ENCODE measurements around the gene ZNF749. TPM values are rescaled to one million over a fixed set of nuclear protein-coding genes. Genes with fewer than 3 reads are reported as not detected.
"Not testable (repeated sequence)": the region's sequence is repeated elsewhere in the genome, so short reads cannot be mapped to it uniquely, and the experiment has no call there.

Gene ZNF749
- total and polyA plus RNA-seq, 12 donors, result 2.3 to 26.3 (median 11.1) TPM

DNA sequence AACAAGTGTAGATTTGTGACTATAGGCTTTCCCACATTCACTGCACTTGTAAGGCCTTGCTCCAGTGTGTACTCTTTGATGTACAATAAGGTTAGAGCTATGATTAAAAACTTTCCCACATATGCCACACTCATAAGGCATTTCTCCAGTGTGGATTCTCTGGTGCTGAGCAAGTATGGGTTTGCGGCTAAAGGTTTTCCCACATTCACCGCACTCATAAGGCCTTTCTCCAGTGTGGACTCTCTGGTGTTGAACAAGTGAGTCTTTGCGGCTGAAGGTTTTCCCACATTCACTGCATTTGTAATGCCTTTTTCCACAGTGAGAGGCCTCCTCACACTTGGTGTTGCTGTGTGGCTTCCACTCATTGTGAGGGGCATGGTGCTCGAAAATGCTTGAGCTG, 38.5 kb downstream of the ZNF749 start:
- no peaks in the 10 kb centered on the region for H3K27me3 ChIP-seq
- WGBS, 4 donors, result 92 to 100% (median 97%) methylated on average over 3 to 4 of the region's 4 CpGs
- intact Hi-C loops (cut with DNase I), result no loop called here
- no peak for TF ChIP-seq POLR2A (IDR thresholded peaks at IDR 0.05)
- TF ChIP-seq, protein P1, sequence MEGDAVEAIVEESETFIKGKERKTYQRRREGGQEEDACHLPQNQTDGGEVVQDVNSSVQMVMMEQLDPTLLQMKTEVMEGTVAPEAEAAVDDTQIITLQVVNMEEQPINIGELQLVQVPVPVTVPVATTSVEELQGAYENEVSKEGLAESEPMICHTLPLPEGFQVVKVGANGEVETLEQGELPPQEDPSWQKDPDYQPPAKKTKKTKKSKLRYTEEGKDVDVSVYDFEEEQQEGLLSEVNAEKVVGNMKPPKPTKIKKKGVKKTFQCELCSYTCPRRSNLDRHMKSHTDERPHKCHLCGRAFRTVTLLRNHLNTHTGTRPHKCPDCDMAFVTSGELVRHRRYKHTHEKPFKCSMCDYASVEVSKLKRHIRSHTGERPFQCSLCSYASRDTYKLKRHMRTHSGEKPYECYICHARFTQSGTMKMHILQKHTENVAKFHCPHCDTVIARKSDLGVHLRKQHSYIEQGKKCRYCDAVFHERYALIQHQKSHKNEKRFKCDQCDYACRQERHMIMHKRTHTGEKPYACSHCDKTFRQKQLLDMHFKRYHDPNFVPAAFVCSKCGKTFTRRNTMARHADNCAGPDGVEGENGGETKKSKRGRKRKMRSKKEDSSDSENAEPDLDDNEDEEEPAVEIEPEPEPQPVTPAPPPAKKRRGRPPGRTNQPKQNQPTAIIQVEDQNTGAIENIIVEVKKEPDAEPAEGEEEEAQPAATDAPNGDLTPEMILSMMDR (IDR thresholded peaks at IDR 0.05), result no peak
- peaks cover 5 to 8% of the 10 kb centered on the region in 2 donors for H3K4me1 ChIP-seq (replicated peaks in 1 of 2)
- H3K27ac ChIP-seq, result no peak overlapping the region
- H3K4me3 ChIP-seq, result peak overlapping the region in 1 of 4 donors; percentile 7
- no peak for DNase-seq
- peaks cover 12 to 80% (median 13%) of the 10 kb centered on the region in 3 donors for H3K9me3 ChIP-seq (replicated peaks in 1 of 3)
- H3K36me3 ChIP-seq (replicated peaks in 1 of 2), result peaks cover 0 to 21% of the 10 kb centered on the region in 2 donors

DNA sequence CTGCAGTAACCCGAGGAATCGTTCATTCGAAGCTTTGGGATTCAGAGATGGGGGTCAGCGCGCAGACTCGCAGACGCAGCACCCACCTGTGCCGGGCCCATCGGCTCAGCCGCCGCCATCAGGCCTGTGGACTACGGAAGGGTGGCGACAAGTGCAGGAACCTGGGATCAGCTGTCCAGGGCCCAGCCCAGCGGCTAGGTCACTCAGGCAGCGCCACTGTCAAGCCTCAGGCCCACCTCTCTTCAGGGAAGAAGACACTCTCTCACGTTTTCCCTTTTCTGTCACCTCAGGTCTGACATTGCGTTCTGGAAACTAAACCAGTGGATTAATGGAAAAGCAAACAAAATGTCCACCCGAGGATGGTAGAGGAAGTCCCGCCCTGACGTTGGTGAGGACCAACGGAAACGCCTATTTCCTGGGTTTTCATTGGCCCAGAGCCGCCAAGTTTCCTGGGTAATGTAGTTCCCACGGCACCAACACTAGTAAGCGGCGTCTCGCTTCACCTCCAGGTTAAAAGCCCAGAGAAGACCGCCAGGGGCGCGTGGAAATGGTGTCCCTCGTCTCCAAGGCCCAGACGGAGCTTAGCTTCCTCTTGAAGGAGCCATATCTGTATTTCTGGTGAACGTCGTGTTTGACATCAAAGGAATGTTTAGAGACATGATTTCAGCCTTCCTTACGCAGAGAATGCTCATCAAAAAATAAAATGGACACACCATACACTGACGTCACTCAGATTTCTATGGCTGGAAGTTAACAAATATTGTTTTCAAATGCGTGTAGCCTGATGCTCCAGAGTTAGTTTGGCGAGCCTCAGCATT, 42.3 kb downstream of the ZNF749 start, which contains the start of gene ZNF772:
Gene ZNF772, minus strand, starts transcription at position 376 of the 818 bp plus-strand sequence. Its CDS starts 257 bp downstream, at position 119.
- intact Hi-C loops (cut with DNase I), result no loop called here
- H3K36me3 ChIP-seq (replicated peaks in 1 of 2), result peaks cover 0 to 21% of the 10 kb centered on the region in 2 donors
- peak within 1 kb of the TSS in 4 of 5 donors; percentile 39 to 83 (median 77) for H3K27ac ChIP-seq
- peak within 1 kb of the TSS; percentile 43 to 88 (median 74) for H3K4me3 ChIP-seq
- H3K27me3 ChIP-seq, result no peaks in the 10 kb centered on the region
- 7 to 11% (median 7%) methylated on average over 21 to 38 of the region's 38 CpGs for WGBS, 4 donors
- H3K9me3 ChIP-seq (replicated peaks in 1 of 3), result peaks cover 0 to 43% (median 8%) of the 10 kb centered on the region in 3 donors
- TF ChIP-seq POLR2A (IDR thresholded peaks at IDR 0.05), result peak in 1 of 2 donors; percentile 32
- TF ChIP-seq, protein P1 (IDR thresholded peaks at IDR 0.05), result peak; percentile 31 to 85 (median 64)
- DNase-seq, result peak; percentile 91 to 97 (median 94)
- peaks cover 5 to 8% of the 10 kb centered on the region in 2 donors for H3K4me1 ChIP-seq (replicated peaks in 1 of 2)

DNA sequence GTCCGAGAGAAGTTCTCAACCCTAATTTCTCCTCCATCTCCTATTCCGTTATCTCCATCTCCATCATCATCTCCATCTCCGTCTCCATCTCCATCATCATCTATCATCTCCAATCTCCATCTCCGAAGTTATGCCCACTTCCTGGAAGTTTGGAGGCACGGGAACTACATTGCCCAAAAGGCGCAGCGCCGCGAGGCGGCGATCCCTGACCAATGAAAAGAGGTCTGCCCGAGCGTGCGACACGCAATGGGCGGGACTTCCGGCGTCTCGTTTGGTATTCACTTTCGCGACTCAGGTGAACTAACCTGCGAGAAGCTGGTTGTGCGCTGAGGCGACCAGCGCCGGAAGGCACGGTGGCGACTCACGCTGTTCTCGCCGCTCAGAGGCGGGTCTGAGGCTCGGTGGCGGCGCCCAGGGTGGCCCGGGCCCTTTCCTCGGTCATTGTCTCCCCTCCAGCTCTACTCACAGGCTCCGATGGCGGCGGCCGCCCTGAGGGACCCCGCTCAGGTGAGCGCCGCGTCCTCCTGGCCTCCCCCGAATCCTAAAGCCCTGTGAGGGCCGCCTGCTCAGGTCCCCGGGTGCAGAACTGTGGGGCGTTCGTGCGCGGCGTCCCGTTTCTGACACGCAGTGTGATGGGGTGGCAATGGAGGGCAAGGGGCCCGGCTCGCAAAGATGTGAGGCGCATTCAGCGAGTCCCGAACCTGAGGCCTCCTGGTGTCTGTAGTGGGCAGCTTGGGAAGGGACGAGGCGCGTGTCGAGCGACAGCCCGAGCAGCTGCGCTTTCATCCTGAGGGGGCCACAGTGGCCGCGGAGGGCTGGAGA, 52.6 kb downstream of the ZNF749 start, which contains the start of gene ZNF419:
Gene ZNF419, plus strand, starts transcription at position 274 of the 822 bp plus-strand sequence. Its CDS starts 201 bp downstream, at position 475.
- TF ChIP-seq, protein P1 (IDR thresholded peaks at IDR 0.05), result peak in 3 of 6 experiments; percentile 6 to 11 (median 8)
- TF ChIP-seq POLR2A (IDR thresholded peaks at IDR 0.05), result peak; percentile 36 to 63
- H3K9me3 ChIP-seq (replicated peaks in 1 of 3); H3K4me1 ChIP-seq (replicated peaks in 1 of 2); H3K36me3 ChIP-seq (replicated peaks in 1 of 2); intact Hi-C loops (cut with DNase I); H3K27me3 ChIP-seq: not testable (repeated sequence)
- Histone ChIP-seq H3K4me3 (peak within 1 kb of the TSS; percentile 64 to 100 (median 82)), H3K27ac (peak within 1 kb of the TSS in 3 of 5 donors; percentile 75 to 82 (median 76))
- 1 to 5% (median 3%) methylated on average over 11 to 58 of the region's 69 CpGs for WGBS, 4 donors
- DNase-seq, result peak; percentile 87 to 96 (median 93)

DNA sequence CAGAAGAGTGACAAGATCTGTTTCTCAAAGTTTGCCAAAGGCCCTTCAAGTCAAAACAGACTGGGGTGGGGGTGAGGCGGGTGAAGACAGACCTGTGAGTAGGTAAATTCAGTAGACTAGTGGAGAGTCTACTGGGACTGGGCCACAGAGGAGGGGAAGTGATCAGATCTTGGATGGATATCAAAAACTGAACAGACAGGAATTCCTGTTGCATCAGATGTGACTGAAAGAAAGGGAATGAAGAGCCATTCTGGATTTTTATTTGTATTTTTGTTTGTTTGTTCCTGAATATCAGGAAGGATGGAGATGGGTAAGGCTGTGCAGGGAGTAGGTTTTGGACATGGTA, 53.1 kb downstream of the ZNF749 start:
- H3K4me1 ChIP-seq (replicated peaks in 1 of 2); DNase-seq; H3K9me3 ChIP-seq (replicated peaks in 1 of 3); intact Hi-C loops (cut with DNase I); H3K36me3 ChIP-seq (replicated peaks in 1 of 2); H3K27ac ChIP-seq; H3K27me3 ChIP-seq: not testable (repeated sequence)
- H3K4me3 ChIP-seq, result peak overlapping the region in 1 of 4 donors; percentile 12
- WGBS, 4 donors, result 0% methylated on average over 1 of the region's 1 CpG; no CpG with 5 or more reads in 3 of the 4 donors

Small RNAs within 50 kb of the gene (small RNA-seq; reads per million reads assigned to genes)
- gene VN1R107P, result 0 reads per million in 2 donors

Other genes starting within 250 kb of the ZNF749 start
- 10 to 100 TPM; 11.8 to 78.1 (median 37.0) TPM for gene ZNF264, start 243.8 kb upstream of the ZNF749 start, total RNA-seq
- 1 to 10 TPM; 6.4 to 9.8 (median 7.9) TPM for gene ZNF264, start 243.8 kb upstream of the ZNF749 start, polyA plus RNA-seq
- gene AURKC, start 204.3 kb upstream of the ZNF749 start, total RNA-seq, result 1 to 10 TPM in 3 of 9 donors, under 1 TPM in 4, not detected in 2; 0.50 to 2.4 (median 0.90) TPM
- 1 to 10 TPM; 1.9 to 5.0 (median 2.1) TPM for gene AURKC, start 204.3 kb upstream of the ZNF749 start, polyA plus RNA-seq
- gene ZNF805, start 194.7 kb upstream of the ZNF749 start, total RNA-seq, result 10 to 100 TPM; 11.7 to 29.7 (median 19.0) TPM
- 1 to 10 TPM in 2 of 3 donors, under 1 TPM in 1; 0.84 to 3.4 (median 1.5) TPM for gene ZNF805, start 194.7 kb upstream of the ZNF749 start, polyA plus RNA-seq
- 100 to 1,000 TPM in 1 of 9 donors, 10 to 100 TPM in 8; 36.6 to 107 (median 60.4) TPM for gene ZNF460, start 154.8 kb upstream of the ZNF749 start, total RNA-seq
- gene ZNF460, start 154.8 kb upstream of the ZNF749 start, polyA plus RNA-seq, result 1 to 10 TPM in 2 of 3 donors, under 1 TPM in 1; 0.54 to 9.3 (median 1.8) TPM
- 10 to 100 TPM in 5 of 9 donors, 1 to 10 TPM in 4; 7.2 to 17.8 (median 10.4) TPM for gene ZNF543, start 114.9 kb upstream of the ZNF749 start, total RNA-seq
- 1 to 10 TPM; 1.1 to 2.4 (median 1.9) TPM for gene ZNF543, start 114.9 kb upstream of the ZNF749 start, polyA plus RNA-seq
- gene ZNF304, start 84.1 kb upstream of the ZNF749 start, total RNA-seq, result 10 to 100 TPM in 7 of 9 donors, 1 to 10 TPM in 2; 8.1 to 14.3 (median 12.4) TPM
- gene ZNF304, start 84.1 kb upstream of the ZNF749 start, polyA plus RNA-seq, result 1 to 10 TPM; 4.0 to 8.3 (median 5.2) TPM
- 10 to 100 TPM; 12.6 to 42.5 (median 21.6) TPM for gene TRAPPC2B, start 71.8 kb upstream of the ZNF749 start, total RNA-seq
- 10 to 100 TPM; 24.9 to 72.8 (median 40.5) TPM for gene TRAPPC2B, start 71.8 kb upstream of the ZNF749 start, polyA plus RNA-seq
- 1 to 10 TPM; 1.1 to 9.8 (median 4.5) TPM for gene ZNF547, start 71.8 kb upstream of the ZNF749 start, total RNA-seq
- gene ZNF547, start 71.8 kb upstream of the ZNF749 start, polyA plus RNA-seq, result 10 to 100 TPM in 1 of 3 donors, 1 to 10 TPM in 2; 2.1 to 10.9 (median 5.3) TPM
- gene ZNF548, start 45.5 kb upstream of the ZNF749 start, total RNA-seq, result 10 to 100 TPM in 8 of 9 donors, 1 to 10 TPM in 1; 8.5 to 21.7 (median 17.3) TPM
- 10 to 100 TPM in 1 of 3 donors, 1 to 10 TPM in 2; 4.6 to 10.0 (median 8.1) TPM for gene ZNF548, start 45.5 kb upstream of the ZNF749 start, polyA plus RNA-seq
- 10 to 100 TPM in 5 of 9 donors, 1 to 10 TPM in 4; 3.6 to 16.5 (median 10.6) TPM for gene ZNF17, start 24.2 kb upstream of the ZNF749 start, total RNA-seq
- gene ZNF17, start 24.2 kb upstream of the ZNF749 start, polyA plus RNA-seq, result 1 to 10 TPM; 2.8 to 5.5 (median 4.7) TPM
- 1 to 10 TPM in 4 of 9 donors, under 1 TPM in 5; 0.26 to 3.0 (median 0.86) TPM for gene VN1R1, start 21.8 kb downstream of the ZNF749 start, total RNA-seq
- gene VN1R1, start 21.8 kb downstream of the ZNF749 start, polyA plus RNA-seq, result 1 to 10 TPM in 1 of 3 donors, under 1 TPM in 1, not detected in 1; 0.40 to 1.2 TPM
- 10 to 100 TPM; 14.9 to 27.9 (median 19.4) TPM for gene ZNF772, start 42.2 kb downstream of the ZNF749 start, total RNA-seq
- gene ZNF772, start 42.2 kb downstream of the ZNF749 start, polyA plus RNA-seq, result 1 to 10 TPM; 1.4 to 9.1 (median 2.9) TPM
- 10 to 100 TPM in 8 of 9 donors, 1 to 10 TPM in 1; 5.0 to 16.5 (median 14.0) TPM for gene ZNF419, start 52.4 kb downstream of the ZNF749 start, total RNA-seq
- gene ZNF419, start 52.4 kb downstream of the ZNF749 start, polyA plus RNA-seq, result 10 to 100 TPM in 2 of 3 donors, 1 to 10 TPM in 1; 9.0 to 13.0 (median 12.9) TPM
- 10 to 100 TPM in 8 of 9 donors, 1 to 10 TPM in 1; 9.0 to 21.9 (median 11.9) TPM for gene ZNF773, start 64.6 kb downstream of the ZNF749 start, total RNA-seq
- gene ZNF773, start 64.6 kb downstream of the ZNF749 start, polyA plus RNA-seq, result 1 to 10 TPM; 3.1 to 9.1 (median 3.9) TPM
- gene ZNF549, start 92.0 kb downstream of the ZNF749 start, total RNA-seq, result 1 to 10 TPM; 2.7 to 7.9 (median 5.9) TPM
- 1 to 10 TPM; 2.8 to 5.1 (median 2.8) TPM for gene ZNF549, start 92.0 kb downstream of the ZNF749 start, polyA plus RNA-seq
- 10 to 100 TPM in 3 of 9 donors, 1 to 10 TPM in 6; 2.7 to 13.3 (median 7.1) TPM for gene ZNF550, start 124.5 kb downstream of the ZNF749 start, total RNA-seq
- 1 to 10 TPM; 3.4 to 9.1 (median 4.5) TPM for gene ZNF550, start 124.5 kb downstream of the ZNF749 start, polyA plus RNA-seq
- 1 to 10 TPM; 2.1 to 7.9 (median 5.8) TPM for gene ZNF416, start 143.6 kb downstream of the ZNF749 start, total RNA-seq
- gene ZNF416, start 143.6 kb downstream of the ZNF749 start, polyA plus RNA-seq, result 1 to 10 TPM; 1.9 to 5.3 (median 2.3) TPM
- 10 to 100 TPM in 1 of 9 donors, 1 to 10 TPM in 8; 2.8 to 10.5 (median 5.5) TPM for gene ZIK1, start 148.8 kb downstream of the ZNF749 start, total RNA-seq
- 1 to 10 TPM; 1.5 to 4.0 (median 1.9) TPM for gene ZIK1, start 148.8 kb downstream of the ZNF749 start, polyA plus RNA-seq
- 1 to 10 TPM; 1.2 to 5.5 (median 3.1) TPM for gene ZNF530, start 164.6 kb downstream of the ZNF749 start, total RNA-seq
- gene ZNF530, start 164.6 kb downstream of the ZNF749 start, polyA plus RNA-seq, result 1 to 10 TPM; 1.4 to 2.0 (median 1.9) TPM
- 10 to 100 TPM; 11.6 to 25.2 (median 22.3) TPM for gene ZNF134, start 178.9 kb downstream of the ZNF749 start, total RNA-seq
- gene ZNF134, start 178.9 kb downstream of the ZNF749 start, polyA plus RNA-seq, result 10 to 100 TPM in 1 of 3 donors, 1 to 10 TPM in 2; 3.2 to 13.6 (median 4.1) TPM
- gene ZNF211, start 197.8 kb downstream of the ZNF749 start, total RNA-seq, result 10 to 100 TPM; 11.1 to 38.7 (median 15.3) TPM
- 10 to 100 TPM; 10.5 to 31.1 (median 21.6) TPM for gene ZNF211, start 197.8 kb downstream of the ZNF749 start, polyA plus RNA-seq
- gene ZSCAN4, start 233.6 kb downstream of the ZNF749 start, total RNA-seq, result under 1 TPM in 1 of 9 donors, not detected in 8; 0.14 TPM
- under 1 TPM in 2 of 3 donors, not detected in 1; 0.07 to 0.16 TPM for gene ZSCAN4, start 233.6 kb downstream of the ZNF749 start, polyA plus RNA-seq
- 10 to 100 TPM in 1 of 9 donors, 1 to 10 TPM in 8; 4.8 to 10.8 (median 7.3) TPM for gene ZNF551, start 246.7 kb downstream of the ZNF749 start, total RNA-seq
- gene ZNF551, start 246.7 kb downstream of the ZNF749 start, polyA plus RNA-seq, result 1 to 10 TPM in 1 of 3 donors, under 1 TPM in 2; 0.88 to 4.1 (median 0.91) TPM

Data from adrenal gland (tissue), 12 donors.